HG03103 (cell line): ENCODE results near the gene PIWIL1.

Source experiments
- ATAC-seq: cut with Tn5 transposase; IDR thresholded peaks from one replicate; pipeline ENCODE4 v1.9.1; 2021; ENCODE audit warnings: low read depth; ENCODE audit not compliant: unreplicated experiment

The PIWIL1 gene

GRCh38 chr12:130337488-130338303 lies at the start of gene PIWIL1:
PIWIL1 (plus strand) TSS chr12:130337887; CDS start chr12:130342592, 4,705 bp downstream.
- ATAC-seq: no peak

- no peak for ATAC-seq
These were observed 49.5 kb upstream of the PIWIL1 start for GRCh38 chr12:130288206-130288605.

- no peak for ATAC-seq
These were observed 49.0 kb upstream of the PIWIL1 start for GRCh38 chr12:130288691-130289090.

GRCh38 chr12:130290114-130290513 lies 47.6 kb upstream of the PIWIL1 start:
- no peak for ATAC-seq

- no peak for ATAC-seq
These were observed 39.2 kb upstream of the PIWIL1 start for GRCh38 chr12:130298322-130299021.

GRCh38 chr12:130299574-130299973 lies 38.1 kb upstream of the PIWIL1 start:
- ATAC-seq: no peak

GRCh38 chr12:130300090-130300489 lies 37.6 kb upstream of the PIWIL1 start:
- no peak for ATAC-seq

- ATAC-seq: no peak
These were observed 36.8 kb upstream of the PIWIL1 start for GRCh38 chr12:130300737-130301535.

GRCh38 chr12:130301559-130301958 lies 36.1 kb upstream of the PIWIL1 start:
- no peak for ATAC-seq

- ATAC-seq: no peak
These were observed 33.9 kb upstream of the PIWIL1 start for GRCh38 chr12:130303781-130304180.

- no peak for ATAC-seq
These were observed 29.8 kb upstream of the PIWIL1 start for GRCh38 chr12:130307859-130308258.

GRCh38 chr12:130308393-130308792 lies 29.3 kb upstream of the PIWIL1 start:
- ATAC-seq: no peak

GRCh38 chr12:130316251-130316650 lies 21.4 kb upstream of the PIWIL1 start:
- ATAC-seq: no peak

- no peak for ATAC-seq
These were observed 17.2 kb upstream of the PIWIL1 start for GRCh38 chr12:130320536-130320935.

GRCh38 chr12:130322263-130322662 lies 15.4 kb upstream of the PIWIL1 start:
- no peak for ATAC-seq

- no peak for ATAC-seq
These were observed 7.0 kb upstream of the PIWIL1 start for GRCh38 chr12:130330685-130331084.

- no peak for ATAC-seq
These were observed 6.5 kb upstream of the PIWIL1 start for GRCh38 chr12:130331146-130331545.

- no peak for ATAC-seq
These were observed 4.3 kb upstream of the PIWIL1 start for GRCh38 chr12:130333341-130333740.

GRCh38 chr12:130334399-130334798 lies 3.3 kb upstream of the PIWIL1 start:
- ATAC-seq: no peak

GRCh38 chr12:130334937-130335336 lies 2.8 kb upstream of the PIWIL1 start:
- ATAC-seq: no peak
